Right ventricle myocardium inferior (tissue), 1 donor: Measurements from ENCODE around the gene PUSL1. TPM values are rescaled to one million over a fixed set of nuclear protein-coding genes. Genes with fewer than 3 reads are reported as not detected.

Experiments
- ATAC-seq: fragments of 200-7000 bp; cut with Tn5 transposase; one replicate; pipeline ENCODE4 v1.9.1; 2020; ENCODE audit warnings: mild to moderate bottlenecking, moderate library complexity
- DNase-seq: peaks from one replicate; pipeline ENCODE4 v3.0.0; 2021; ENCODE audit errors: missing footprints
- intact Hi-C: fragments of 100-400 bp; cut with DNase I; formaldehyde crosslinking; loops from one replicate; pipeline ENCODE4 v1.11.0; 2022
- total RNA-seq: library from RNA; stranded (reverse); fragmentation: NEBNext Ultra II Directional; extraction: Animal tissue kit (Norgen Biotek cat#: 25700); gene quantifications from one replicate; pipeline ENCODE4 v1.2.1, GENCODE V29; 2021
- donor health status: DM: no; HTN: yes; CAD: no; lungs with severe emphysema.

PUSL1 gene
- total RNA-seq, 1 donor from 2014 or later: 10.3 TPM

GRCh38 chr1:1329304-1330210, 21.2 kb downstream of the PUSL1 start:
- no peak for ATAC-seq
- intact Hi-C loops: no loop called here
- DNase-seq: no peak

GRCh38 chr1:1330366-1331067, 22.1 kb downstream of the PUSL1 start:
- ATAC-seq (no peak), DNase-seq (no peak)
- intact Hi-C loops: no loop called here

- DNase-seq: no peak
- intact Hi-C loops: no loop called here
- ATAC-seq: no peak
Measured at GRCh38 chr1:1331068-1331965, 22.9 kb downstream of the PUSL1 start, which contains the start of gene TAS1R3. TSS of gene TAS1R3 (plus strand) at chr1:1331280. CDS start at chr1:1331346, 66 bp downstream.

GRCh38 chr1:1332031-1332755, 23.8 kb downstream of the PUSL1 start:
- intact Hi-C loops: no loop called here
- DNase-seq (no peak), ATAC-seq (no peak)

- DNase-seq (no peak), ATAC-seq (no peak)
- intact Hi-C loops: no loop called here
Measured at GRCh38 chr1:1332774-1333480, 24.5 kb downstream of the PUSL1 start.

GRCh38 chr1:1333551-1334241, 25.3 kb downstream of the PUSL1 start:
- intact Hi-C loops: no loop called here
- peak; percentile 11 for ATAC-seq
- DNase-seq: no peak

GRCh38 chr1:1334835-1335234, 26.4 kb downstream of the PUSL1 start:
- intact Hi-C loops: no loop called here
- no peak for DNase-seq
- ATAC-seq: no peak

GRCh38 chr1:1335283-1335682, 26.9 kb downstream of the PUSL1 start:
- DNase-seq: no peak
- no peak for ATAC-seq
- intact Hi-C loops: no loop called here

GRCh38 chr1:1335792-1336248, 27.4 kb downstream of the PUSL1 start:
- intact Hi-C loops: no loop called here
- no peak for ATAC-seq
- no peak for DNase-seq

- DNase-seq (no peak), ATAC-seq (no peak)
- intact Hi-C loops: no loop called here
Measured at GRCh38 chr1:1336446-1336845, 28.0 kb downstream of the PUSL1 start.

GRCh38 chr1:1336931-1337792, 28.8 kb downstream of the PUSL1 start:
- intact Hi-C loops: no loop called here
- ATAC-seq (no peak), DNase-seq (no peak)

- no peak for DNase-seq
- ATAC-seq: no peak
- intact Hi-C loops: no loop called here
Measured at GRCh38 chr1:1337793-1338147, 29.4 kb downstream of the PUSL1 start.

- intact Hi-C loops: no loop called here
- ATAC-seq (no peak), DNase-seq (no peak)
Measured at GRCh38 chr1:1338278-1338677, 29.9 kb downstream of the PUSL1 start.

GRCh38 chr1:1340185-1340584, 31.8 kb downstream of the PUSL1 start:
- ATAC-seq (no peak), DNase-seq (no peak)
- intact Hi-C loops: no loop called here

GRCh38 chr1:1340791-1341548, 32.6 kb downstream of the PUSL1 start:
- intact Hi-C loops: no loop called here
- ATAC-seq (no peak), DNase-seq (no peak)

GRCh38 chr1:1341549-1342021, 33.2 kb downstream of the PUSL1 start:
- no peak for DNase-seq
- ATAC-seq: no peak
- intact Hi-C loops: no loop called here
